NB4 (cell line): Measurements from ENCODE around the gene VSIG2.
"Not testable (repeated sequence)": the region's sequence is repeated elsewhere in the genome, so short reads cannot be mapped to it uniquely, and the experiment has no call there.

Experiments
- DNase-seq: peaks from one replicate; pipeline ENCODE4 v3.0.0; 2010; ENCODE audit warnings: low read depth
- H3K4me3 ChIP-seq: one replicate; pipeline ENCODE4 v1.5.1; 2011; ENCODE audit warnings: mild to moderate bottlenecking, low read depth, low read length, moderate library complexity
- CTCF ChIP-seq: IDR thresholded peaks from one replicate; pipeline ENCODE4 v1.5.1; 2012; ENCODE audit warnings: low read depth, low read length
- MAX ChIP-seq: IDR thresholded peaks from 2 replicates; pipeline ENCODE4 v1.6.1; 2011; ENCODE audit warnings: low read depth, low read length
- MYC ChIP-seq: IDR thresholded peaks from 2 replicates; pipeline ENCODE4 v1.6.1; 2011; ENCODE audit warnings: low read depth, low read length
- POLR2A ChIP-seq: IDR thresholded peaks from 2 replicates; pipeline ENCODE4 v1.6.1; 2011; ENCODE audit warnings: mild to moderate bottlenecking; ENCODE audit not compliant: insufficient read length; ENCODE audit errors: extremely low read depth

VSIG2 gene

GRCh38 chr11:124783002-124783401 lies 30.9 kb upstream of the VSIG2 start:
- TF ChIP-seq POLR2A (no peak), MYC (no peak), CTCF (no peak), MAX (no peak)
- no peak overlapping the region for H3K4me3 ChIP-seq
- no peak for DNase-seq

DNA sequence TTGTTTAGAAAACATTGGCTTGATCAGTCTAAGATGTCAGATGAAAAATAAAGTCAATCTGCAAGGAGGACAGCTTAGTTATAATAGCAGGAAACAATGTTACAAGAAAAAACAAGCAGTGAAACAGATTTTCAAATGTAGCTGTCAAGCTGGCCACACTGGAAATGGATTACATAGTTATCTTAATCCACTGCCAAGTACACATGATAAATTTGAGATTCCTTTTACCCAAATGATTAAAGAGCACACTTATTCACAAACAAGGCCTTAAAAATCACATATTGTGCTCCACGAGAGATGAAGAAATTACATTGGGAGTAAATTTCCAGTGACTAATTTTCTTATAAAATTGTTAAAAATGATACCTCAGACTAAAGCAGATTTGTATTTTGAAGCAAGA lies 27.5 kb upstream of the VSIG2 start:
- TF ChIP-seq POLR2A = no peak
- TF ChIP-seq MAX = no peak
- no peak for TF ChIP-seq MYC
- DNase-seq = no peak
- no peak overlapping the region for H3K4me3 ChIP-seq

GRCh38 chr11:124778281-124778680 lies 26.2 kb upstream of the VSIG2 start:
- DNase-seq = no peak
- H3K4me3 ChIP-seq = no peak overlapping the region
- no peak for TF ChIP-seq POLR2A
- TF ChIP-seq CTCF = no peak
- TF ChIP-seq MYC = no peak
- no peak for TF ChIP-seq MAX

DNA sequence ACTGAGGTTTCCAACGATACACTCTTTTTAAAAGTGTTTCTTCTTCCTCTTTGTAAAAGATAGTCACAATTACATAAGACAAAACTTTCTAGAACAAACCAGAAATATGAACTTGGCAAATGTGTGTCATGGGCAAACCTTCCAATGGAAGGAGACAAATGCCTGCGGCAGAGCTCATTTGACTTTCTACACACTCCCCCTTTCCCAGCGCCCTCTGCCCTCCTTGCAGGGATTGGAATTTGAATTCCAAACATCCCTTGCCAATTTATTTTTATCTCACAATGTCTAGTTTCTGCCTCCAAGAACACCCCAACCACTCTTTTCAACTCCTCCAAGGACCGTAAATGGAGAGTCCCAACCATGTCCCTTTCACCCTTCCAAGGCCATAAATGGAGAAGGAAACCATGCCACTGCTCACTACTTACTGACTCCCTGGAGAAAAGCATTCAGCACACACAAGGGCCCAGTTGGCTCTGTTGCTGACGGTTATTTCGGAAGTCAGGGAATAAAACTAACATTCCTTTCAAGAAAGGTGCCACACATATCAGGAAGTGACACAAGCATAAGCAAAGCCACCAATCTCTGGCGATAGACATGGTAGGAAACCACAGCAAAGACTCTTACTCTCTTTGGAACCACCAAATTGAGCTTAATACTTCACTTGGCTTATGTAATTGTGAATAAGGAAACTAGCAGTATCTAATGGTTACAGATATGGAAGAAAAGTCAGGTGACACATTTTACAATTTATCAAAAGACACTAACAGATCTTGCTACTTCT lies 25.0 kb upstream of the VSIG2 start:
- no peak for TF ChIP-seq MYC
- no peak for TF ChIP-seq POLR2A
- no peak for TF ChIP-seq CTCF
- TF ChIP-seq MAX = no peak
- DNase-seq = no peak
- no peak overlapping the region for H3K4me3 ChIP-seq

DNA sequence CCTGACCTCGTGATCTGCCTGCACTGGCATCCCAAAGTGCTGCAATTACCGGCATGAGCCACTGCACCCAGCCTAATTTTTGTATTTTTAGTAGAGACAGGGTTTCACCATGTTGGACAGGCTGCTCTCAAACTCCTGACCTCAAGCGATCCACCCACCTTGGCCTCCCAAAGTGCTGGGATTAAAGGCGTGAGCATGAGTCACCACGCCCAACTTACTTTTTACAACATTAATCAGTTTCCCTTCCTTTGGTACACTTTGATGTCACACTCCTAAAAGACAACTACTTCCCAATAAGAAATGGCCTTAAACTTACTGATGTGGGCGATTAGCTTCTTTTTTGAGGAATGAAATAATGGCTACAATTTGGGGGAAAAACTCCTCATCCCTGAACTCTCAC lies 18.9 kb upstream of the VSIG2 start:
- H3K4me3 ChIP-seq, DNase-seq: not testable (repeated sequence)

DNA sequence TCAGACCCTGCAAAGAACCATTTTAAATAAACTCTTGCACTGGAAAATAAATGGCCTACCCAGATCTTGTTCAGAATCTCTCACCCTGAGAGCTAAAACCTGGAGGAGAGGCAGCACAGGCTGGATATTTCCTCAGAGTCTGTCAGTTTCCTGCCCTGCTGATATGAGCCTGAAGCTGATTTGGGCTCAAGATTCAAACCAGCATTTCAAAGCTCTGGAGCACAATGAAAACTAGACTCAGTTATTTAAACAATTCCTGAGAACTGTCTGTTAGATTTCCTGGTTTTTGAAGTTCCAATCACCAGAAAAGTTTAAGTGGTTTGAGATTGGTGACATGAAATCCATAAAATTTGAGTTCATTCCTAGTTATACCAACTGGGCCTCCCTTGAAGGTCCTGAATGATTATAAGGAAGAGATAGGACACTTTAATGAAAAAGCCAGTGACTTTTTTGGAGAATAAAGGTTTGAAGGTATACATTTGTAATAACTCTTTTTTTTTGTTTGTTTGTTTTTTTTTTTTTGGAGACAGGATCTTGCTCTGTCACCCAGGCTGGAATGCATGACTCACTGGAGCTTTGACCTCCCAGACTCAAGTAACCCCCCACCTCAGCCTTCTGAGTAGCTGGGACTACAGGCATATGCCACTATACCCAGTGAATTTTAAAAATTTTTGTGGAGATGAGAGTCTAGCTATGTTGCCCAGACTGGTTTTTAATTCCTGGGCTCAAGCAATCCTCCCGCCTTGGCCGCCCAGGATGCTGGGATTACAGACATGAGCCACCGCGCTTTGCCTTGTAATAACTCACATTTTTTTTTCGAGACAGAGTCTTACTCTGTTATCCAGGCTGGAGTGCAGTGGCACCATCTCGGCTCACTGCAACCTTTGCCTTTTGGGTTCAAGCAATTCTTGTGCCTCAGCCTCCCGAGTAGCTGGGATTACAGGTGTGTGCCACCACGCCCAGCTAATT lies 18.0 kb upstream of the VSIG2 start:
- no peak overlapping the region for H3K4me3 ChIP-seq
- TF ChIP-seq MYC (no peak), MAX (no peak), POLR2A (no peak), CTCF (no peak)
- no peak for DNase-seq
